K562 treated with DMSO at 1 percent for 12 hours (cell line): ENCODE results near the gene RNF6. TPM values are rescaled to one million over a fixed set of nuclear protein-coding genes. Genes with fewer than 3 reads are reported as not detected.

Source experiments
- total RNA-seq: library from RNA; unstranded; fragments of 300-600 nt; gene quantifications from 2 replicates; pipeline ENCODE4 v1.2.3, GENCODE V29; 2022; ENCODE audit not compliant: insufficient read depth

Gene RNF6
- 6.2 and 24.3 TPM in 2 replicates for total RNA-seq

DNA sequence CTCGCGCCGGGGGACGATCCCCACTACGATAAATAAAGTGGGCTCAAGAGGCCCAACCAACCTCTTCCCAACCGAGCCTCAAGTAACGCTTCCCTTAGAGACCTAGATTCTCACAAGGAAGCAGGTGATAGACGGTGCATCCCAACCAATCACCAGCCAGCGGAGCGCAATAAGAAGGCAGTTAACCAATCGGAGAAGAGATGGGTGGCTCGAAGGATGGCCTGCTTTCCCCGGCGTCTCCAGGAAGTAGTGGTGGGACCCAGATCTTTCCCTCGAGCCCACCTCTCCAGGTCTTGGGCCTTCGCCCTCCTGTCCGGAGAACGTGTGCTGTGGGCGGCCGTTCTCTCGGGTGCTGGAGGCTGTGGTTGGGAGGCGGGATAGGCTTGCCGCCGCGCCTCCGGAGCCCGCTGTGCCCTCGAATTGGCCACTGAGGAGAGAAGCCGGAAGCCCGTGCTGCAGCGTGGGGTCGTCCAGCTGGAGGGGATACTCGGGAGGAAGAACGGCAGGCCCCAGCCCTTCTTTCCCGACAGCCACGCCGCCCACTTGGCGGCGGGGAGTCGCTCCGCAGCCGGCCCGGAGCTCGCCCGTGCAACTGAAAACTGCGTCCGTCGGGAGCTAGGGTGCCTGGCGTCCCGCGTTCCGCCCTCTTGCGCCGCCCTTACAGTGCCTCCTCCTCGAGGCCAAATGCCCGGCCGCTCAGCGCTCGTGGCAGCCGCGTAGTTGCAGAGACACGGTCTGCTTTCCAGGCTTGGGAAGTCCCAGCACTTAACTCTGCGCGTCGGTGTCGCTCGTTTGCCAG is at the start of gene RNF6:
TSS of gene RNF6 (minus strand) at position 594 of the 799 bp plus-strand sequence. CDS start 2,665 bp downstream, outside the sequence.

DNA sequence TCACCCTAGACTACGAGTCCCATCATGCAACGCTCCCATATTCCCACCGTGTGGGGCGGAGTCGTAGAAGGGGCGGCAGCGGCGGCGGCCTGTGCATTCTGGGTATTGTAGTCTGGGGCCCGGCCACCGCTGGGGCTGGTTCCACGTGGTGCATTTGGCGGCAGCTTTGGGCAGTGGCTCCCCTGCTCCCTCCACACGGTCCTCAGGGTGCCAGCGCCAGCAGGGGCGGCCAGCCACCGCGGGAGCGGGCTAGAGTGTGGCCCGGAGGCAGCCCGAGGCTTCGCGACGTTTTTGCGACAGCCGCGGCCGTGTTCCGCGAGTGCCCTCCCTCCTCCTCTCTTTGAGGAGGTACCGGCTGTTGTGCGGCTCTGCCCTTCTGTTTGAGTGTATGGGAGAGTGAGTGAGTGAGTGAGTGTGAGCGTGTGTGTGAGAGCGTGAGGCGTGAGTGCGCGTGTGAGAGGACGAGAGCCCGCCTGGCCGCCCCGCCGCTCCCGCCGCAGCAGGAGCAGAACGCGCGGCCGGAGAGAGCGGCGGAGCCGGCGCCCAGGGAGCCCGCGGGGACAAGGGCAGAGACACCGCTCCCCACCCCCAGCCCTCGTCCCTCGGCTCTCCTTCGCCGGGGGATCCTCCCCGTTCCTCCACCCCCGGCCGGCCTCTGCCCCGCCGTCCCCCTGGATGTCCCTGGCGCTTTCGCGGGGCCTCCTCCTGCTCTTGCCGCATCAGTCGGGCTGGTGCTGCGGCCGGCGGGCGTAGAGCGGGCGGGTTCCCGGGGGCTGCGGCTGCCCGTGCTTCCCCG is 31.9 kb upstream of the RNF6 start, which contains the start of gene CDK8:
TSS of gene CDK8 (plus strand) at position 343 of the 796 bp plus-strand sequence. CDS start 513 bp downstream, outside the sequence.

Other genes with a start within 250 kb of the RNF6 start
- not detected in 2 replicates for gene SHISA2, start 170.3 kb downstream of the RNF6 start, total RNA-seq
- gene CDK8, start 31.8 kb upstream of the RNF6 start, total RNA-seq = 15.7 and 30.7 TPM in 2 replicates